Epithelial cell of proximal tubule (primary cell): ENCODE measurements around the gene MICA. TPM values are rescaled to one million over a fixed set of nuclear protein-coding genes. Genes with fewer than 3 reads are reported as not detected.

Source experiments
- DNase-seq: peaks from one replicate; pipeline ENCODE4 v3.0.0-alpha.2; 2011; ENCODE audit warnings: low read depth
- H3K4me3 ChIP-seq: 2 replicates; pipeline ENCODE4 v1.5.1; 2011; ENCODE audit warnings: low read depth, mild to moderate bottlenecking, low read length
- total RNA-seq: library from RNA; depleted of rRNA; stranded (reverse); fragments of >200 nt; gene quantifications from 2 replicates; pipeline ENCODE4 v1.2.3, GENCODE V29; 2015
- TF ChIP-seq, protein P1 (sequence below): conservative IDR thresholded peaks from 2 replicates; pipeline ENCODE4 v1.5.1; 2012; ENCODE audit warnings: low read depth, mild to moderate bottlenecking, low read length

MICA gene
- total RNA-seq, 1 donor from 2014 or later = 25.7 TPM

DNA sequence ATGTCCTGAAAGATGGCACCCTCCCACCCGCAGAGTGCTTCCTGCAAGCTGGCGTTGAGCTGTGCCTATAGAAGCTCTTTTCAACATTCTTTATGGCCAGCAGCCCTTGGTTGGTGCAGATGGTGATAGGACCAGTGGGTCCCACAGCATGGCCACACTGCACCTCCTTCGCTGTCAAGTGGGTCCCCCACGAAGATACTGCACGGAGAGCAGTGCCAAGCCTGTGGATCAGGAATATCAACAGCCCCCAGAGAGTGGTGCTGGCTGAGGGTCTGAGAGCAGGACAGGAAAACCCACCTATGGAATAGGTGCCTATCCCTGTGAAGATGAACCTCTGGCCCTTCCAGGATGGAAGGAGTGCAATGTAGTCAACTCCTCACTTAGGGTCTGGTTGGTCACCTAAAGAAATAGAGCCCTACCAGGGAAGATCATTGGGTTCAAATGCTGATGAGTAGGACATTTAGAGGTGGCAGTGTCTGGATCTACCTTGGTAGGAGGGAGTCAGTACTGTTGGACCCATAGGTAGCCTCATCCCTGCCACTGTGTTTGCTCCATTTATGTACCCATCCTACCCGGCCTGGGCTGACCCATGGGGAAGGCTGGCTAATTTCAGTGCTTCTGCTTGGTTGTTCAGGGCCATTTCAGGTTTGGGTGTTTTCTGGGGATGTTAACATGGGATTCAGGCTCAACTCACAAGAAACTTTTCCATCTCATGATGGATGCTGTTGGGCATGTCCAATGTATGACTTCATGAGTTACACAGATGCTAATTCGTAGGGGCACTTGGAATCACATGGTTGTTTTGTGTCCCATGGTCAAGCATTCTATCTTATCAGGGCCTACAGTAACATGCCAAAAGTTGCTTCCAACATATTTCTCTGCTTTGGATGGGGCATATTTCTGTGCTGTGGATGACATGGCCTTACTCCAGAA, 61.1 kb downstream of the MICA start:
- TF ChIP-seq, protein P1, sequence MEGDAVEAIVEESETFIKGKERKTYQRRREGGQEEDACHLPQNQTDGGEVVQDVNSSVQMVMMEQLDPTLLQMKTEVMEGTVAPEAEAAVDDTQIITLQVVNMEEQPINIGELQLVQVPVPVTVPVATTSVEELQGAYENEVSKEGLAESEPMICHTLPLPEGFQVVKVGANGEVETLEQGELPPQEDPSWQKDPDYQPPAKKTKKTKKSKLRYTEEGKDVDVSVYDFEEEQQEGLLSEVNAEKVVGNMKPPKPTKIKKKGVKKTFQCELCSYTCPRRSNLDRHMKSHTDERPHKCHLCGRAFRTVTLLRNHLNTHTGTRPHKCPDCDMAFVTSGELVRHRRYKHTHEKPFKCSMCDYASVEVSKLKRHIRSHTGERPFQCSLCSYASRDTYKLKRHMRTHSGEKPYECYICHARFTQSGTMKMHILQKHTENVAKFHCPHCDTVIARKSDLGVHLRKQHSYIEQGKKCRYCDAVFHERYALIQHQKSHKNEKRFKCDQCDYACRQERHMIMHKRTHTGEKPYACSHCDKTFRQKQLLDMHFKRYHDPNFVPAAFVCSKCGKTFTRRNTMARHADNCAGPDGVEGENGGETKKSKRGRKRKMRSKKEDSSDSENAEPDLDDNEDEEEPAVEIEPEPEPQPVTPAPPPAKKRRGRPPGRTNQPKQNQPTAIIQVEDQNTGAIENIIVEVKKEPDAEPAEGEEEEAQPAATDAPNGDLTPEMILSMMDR = no peak
- no peak for DNase-seq
- no peak overlapping the region for H3K4me3 ChIP-seq

Other genes with a start within 250 kb of the MICA start
- gene CCHCR1, start 245.8 kb upstream of the MICA start, total RNA-seq = 23.2 and 28.2 TPM in 2 replicates
- gene TCF19, start 245.0 kb upstream of the MICA start, total RNA-seq = 34.1 and 47.5 TPM in 2 replicates
- 2.1 and 5.1 TPM in 2 replicates for gene POU5F1, start 232.9 kb upstream of the MICA start, total RNA-seq
- 174 and 314 TPM in 2 replicates for gene HLA-C, start 131.5 kb upstream of the MICA start, total RNA-seq
- gene HLA-B, start 46.4 kb upstream of the MICA start, total RNA-seq = 41.2 and 225 TPM in 2 replicates
- gene MICB, start 94.5 kb downstream of the MICA start, total RNA-seq = 13.0 and 40.9 TPM in 2 replicates
- not detected in 2 replicates for gene MCCD1, start 125.4 kb downstream of the MICA start, total RNA-seq
- 304 and 669 TPM in 2 replicates for gene DDX39B, start 138.4 kb downstream of the MICA start, total RNA-seq
- 0.14 and 0.52 TPM in 2 replicates for gene ATP6V1G2, start 143.0 kb downstream of the MICA start, total RNA-seq
- gene NFKBIL1, start 144.0 kb downstream of the MICA start, total RNA-seq = 11.8 and 17.8 TPM in 2 replicates
- gene LTA, start 168.7 kb downstream of the MICA start, total RNA-seq = not detected in 2 replicates
- gene TNF, start 172.0 kb downstream of the MICA start, total RNA-seq = 13.9 and 14.2 TPM in 2 replicates
- gene LTB, start 178.8 kb downstream of the MICA start, total RNA-seq = 12.0 and 50.8 TPM in 2 replicates
- not detected in 2 replicates for gene LST1, start 182.7 kb downstream of the MICA start, total RNA-seq
- not detected in 2 replicates for gene NCR3, start 189.4 kb downstream of the MICA start, total RNA-seq
- not detected in 2 replicates for gene AIF1, start 211.6 kb downstream of the MICA start, total RNA-seq
- gene PRRC2A, start 217.1 kb downstream of the MICA start, total RNA-seq = 81.2 and 93.0 TPM in 2 replicates
- gene BAG6, start 249.1 kb downstream of the MICA start, total RNA-seq = 307 and 331 TPM in 2 replicates